Tibial nerve (tissue), 4 donors: ENCODE data around the gene STING1.

ENCODE experiments used
- CTCF ChIP-seq, 5 experiments: fragments of 200-600 bp in 3 of 5; fragments of 450-650 bp in 2 of 5; sonication (generic) in 3 of 5; IDR thresholded peaks; one replicate each; pipeline ENCODE4 v1.5.1; 2016 to 2019; ENCODE audit warnings: antibody characterized with exemption in 5 of 5, mild to moderate bottlenecking in 3 of 5, moderate library complexity in 2 of 5
- EP300 ChIP-seq, 2 donors: sonication (generic); formaldehyde crosslinking; IDR thresholded peaks; one replicate each; pipeline ENCODE4 v1.6.1; 2017; ENCODE audit warnings: antibody characterized with exemption in 2 of 2, mild to moderate bottlenecking in 1 of 2
- POLR2A ChIP-seq, 2 donors: fragments of 450-650 bp; IDR thresholded peaks; one replicate each; pipeline ENCODE4 v1.6.1; 2017; ENCODE audit warnings: antibody characterized with exemption in 2 of 2, mild to moderate bottlenecking in 2 of 2, moderate library complexity in 2 of 2

GRCh38 chr5:139481580-139482049, 943 bp downstream of the STING1 start:
- TF ChIP-seq EP300 (IDR thresholded peaks at IDR 0.05) (no peak), CTCF (IDR thresholded peaks at IDR 0.05) (peak in 1 of 5 experiments; percentile 19), POLR2A (IDR thresholded peaks at IDR 0.05) (no peak)
